ENCODE measurements around the gene FLNA. TPM values are rescaled to one million over a fixed set of nuclear protein-coding genes. Genes with fewer than 3 reads are reported as not detected.

FLNA gene
- total and polyA plus RNA-seq, 9 of the 15 experiments (the other 6 are each of a cell fraction or from before 2014, with no cell fraction given), result 6.2 to 735 (median 135) TPM

GRCh38 chrX:154397888-154398667 lies 23.6 kb upstream of the FLNA start, which contains the start of gene RPL10 (continued):
- TF ChIP-seq SNIP1 (IDR thresholded peaks at IDR 0.05; ENCODE audit: low read depth), result peak; percentile 95
- TF ChIP-seq CBFA2T2 (conservative IDR thresholded peaks at IDR 0.05), result no peak
- TF ChIP-seq SMAD3 (CRISPR knock-in tag; conservative IDR thresholded peaks at IDR 0.05), result no peak
- peak; percentile 73 for TF ChIP-seq DACH1 (IDR thresholded peaks at IDR 0.05; ENCODE audit: partially characterized antibody)
- TF ChIP-seq GABPB2 (CRISPR knock-in tag; conservative IDR thresholded peaks at IDR 0.05), result no peak
- 0 out of 2 replicates have a peak, but pooled peaks have one; percentile 12 for TF ChIP-seq LEF1 (IDR thresholded peaks at IDR 0.05)
- no peak for TF ChIP-seq ZNF668 (CRISPR knock-in tag; IDR thresholded peaks at IDR 0.05)
- TF ChIP-seq BCLAF1 (IDR thresholded peaks at IDR 0.05; ENCODE audit: borderline replicate concordance in 1 of 2, control insufficient read depth in 1 of 2, low read depth in 2 of 2, low read length in 1 of 2), result peak in 1 of 2 experiments; percentile 84; a peak in 2 of 4 replicates
- peak; percentile 97; the same call in 1 of the 2 replicates for TF ChIP-seq CBX1 (IDR thresholded peaks at IDR 0.05; ENCODE audit: low read depth)
- TF ChIP-seq RUNX1 (IDR thresholded peaks at IDR 0.05; ENCODE audit: low read depth), result 0 out of 2 replicates have a peak, but pooled peaks have one; percentile 72
- TF ChIP-seq ZNF24 (IDR thresholded peaks at IDR 0.05), result peak; percentile 33; the same call in 1 of the 2 replicates
- no peak for TF ChIP-seq FOXA1 (IDR thresholded peaks at IDR 0.05; ENCODE audit: borderline replicate concordance)
- no peak for TF ChIP-seq SRSF1 (IDR thresholded peaks at IDR 0.05; ENCODE audit: low read depth, low read length)
- TF ChIP-seq LARP7 (IDR thresholded peaks at IDR 0.05), result no peak
- peak; percentile 97 for TF ChIP-seq PML (IDR thresholded peaks at IDR 0.05; ENCODE audit: low read length)
- peak; percentile 20 for TF ChIP-seq HMGN3 (IDR thresholded peaks at IDR 0.05; ENCODE audit: borderline replicate concordance, extremely low read depth, insufficient read length, low read depth, low read length)
- peak; percentile 14; the same call in 1 of the 2 replicates for TF ChIP-seq E2F4 (CRISPR knock-in tag; IDR thresholded peaks at IDR 0.05; ENCODE audit: low read depth)
- TF ChIP-seq ZHX1 (conservative IDR thresholded peaks at IDR 0.05; ENCODE audit: low read length), result 0 out of 2 replicates have a peak, but pooled peaks have one; percentile 71
- TF ChIP-seq ZNF347 (CRISPR knock-in tag; IDR thresholded peaks at IDR 0.05; ENCODE audit: low read depth), result no peak
- TF ChIP-seq POU5F1 (IDR thresholded peaks at IDR 0.05; ENCODE audit: borderline replicate concordance, low read depth, low read length, partially characterized antibody), result peak; percentile 16
